Jurkat, Clone E6-1 (cell line): Measurements from ENCODE around the gene BMP6. TPM values are rescaled to one million over a fixed set of nuclear protein-coding genes. Genes with fewer than 3 reads are reported as not detected.

ENCODE experiments used
- DNase-seq: peaks from one replicate; pipeline ENCODE4 v3.0.0-alpha.2; 2011; ENCODE audit warnings: low read depth, low spot score
- H3K4me3 ChIP-seq: 2 replicates; pipeline ENCODE4 v1.5.1; 2011; ENCODE audit warnings: mild to moderate bottlenecking, low read length, control low read depth, moderate library complexity
- polyA plus RNA-seq: library from polyadenylated mRNA; unstranded; fragments of >200 nt; gene quantifications from one replicate; pipeline ENCODE4 v1.2.1, GENCODE V29; 2012; ENCODE audit warnings: missing spikeins; ENCODE audit not compliant: insufficient read length, insufficient read depth

BMP6 gene
- polyA plus RNA-seq = 0.31 TPM

- H3K4me3 ChIP-seq = peak within 1 kb of the TSS; percentile 38
- DNase-seq = peak; percentile 57
These were observed at the start of gene BMP6 for GRCh38 chr6:7725849-7726415. Gene BMP6, plus strand, starts transcription at chr6:7726099. Its CDS starts 857 bp downstream, at chr6:7726956.

- no peak for DNase-seq
- H3K4me3 ChIP-seq = no peak overlapping the region
These were observed 48.7 kb upstream of the BMP6 start for GRCh38 chr6:7677229-7677628.

GRCh38 chr6:7680393-7681075, 45.4 kb upstream of the BMP6 start:
- no peak for DNase-seq
- H3K4me3 ChIP-seq = no peak overlapping the region

GRCh38 chr6:7681449-7681848, 44.5 kb upstream of the BMP6 start:
- DNase-seq = no peak
- H3K4me3 ChIP-seq = no peak overlapping the region

GRCh38 chr6:7684076-7684475, 41.8 kb upstream of the BMP6 start:
- no peak for DNase-seq

GRCh38 chr6:7684843-7685242, 41.1 kb upstream of the BMP6 start:
- no peak for DNase-seq
- no peak overlapping the region for H3K4me3 ChIP-seq

More at GRCh38 chr6:7684076-7684475, 41.8 kb upstream of the BMP6 start:
- H3K4me3 ChIP-seq = no peak overlapping the region

- no peak for DNase-seq
- no peak overlapping the region for H3K4me3 ChIP-seq
These were observed 40.6 kb upstream of the BMP6 start for GRCh38 chr6:7685276-7685675.

GRCh38 chr6:7687145-7688111, 38.5 kb upstream of the BMP6 start:
- no peak overlapping the region for H3K4me3 ChIP-seq
- DNase-seq = no peak

- no peak overlapping the region for H3K4me3 ChIP-seq
These were observed 34.9 kb upstream of the BMP6 start for GRCh38 chr6:7691021-7691420.

GRCh38 chr6:7691675-7692452, 34.0 kb upstream of the BMP6 start:
- DNase-seq = no peak
- no peak overlapping the region for H3K4me3 ChIP-seq

More at GRCh38 chr6:7691021-7691420, 34.9 kb upstream of the BMP6 start:
- DNase-seq = no peak

- DNase-seq = no peak
- H3K4me3 ChIP-seq = no peak overlapping the region
These were observed 33.5 kb upstream of the BMP6 start for GRCh38 chr6:7692453-7692784.

GRCh38 chr6:7693827-7694226, 32.1 kb upstream of the BMP6 start:
- H3K4me3 ChIP-seq = no peak overlapping the region
- DNase-seq = no peak

GRCh38 chr6:7696061-7696460, 29.8 kb upstream of the BMP6 start:
- H3K4me3 ChIP-seq = no peak overlapping the region
- no peak for DNase-seq

GRCh38 chr6:7697432-7697819, 28.5 kb upstream of the BMP6 start:
- no peak for DNase-seq
- H3K4me3 ChIP-seq = no peak overlapping the region

- DNase-seq = no peak
- H3K4me3 ChIP-seq = no peak overlapping the region
These were observed 27.9 kb upstream of the BMP6 start for GRCh38 chr6:7697820-7698623.

- H3K4me3 ChIP-seq = no peak overlapping the region
- no peak for DNase-seq
These were observed 24.6 kb upstream of the BMP6 start for GRCh38 chr6:7701212-7701834.

- H3K4me3 ChIP-seq = no peak overlapping the region
- DNase-seq = no peak
These were observed 22.7 kb upstream of the BMP6 start for GRCh38 chr6:7703148-7703680.

GRCh38 chr6:7705483-7705882, 20.4 kb upstream of the BMP6 start:
- DNase-seq = no peak
- H3K4me3 ChIP-seq = no peak overlapping the region
